ENCODE data around the gene ACSL3. TPM values are rescaled to one million over a fixed set of nuclear protein-coding genes. Genes with fewer than 3 reads are reported as not detected.

ACSL3 gene
- total and polyA plus RNA-seq, 2 donors (not counting 1 experiment from before 2014, with no cell fraction given): 6.7 to 46.0 TPM

DNA sequence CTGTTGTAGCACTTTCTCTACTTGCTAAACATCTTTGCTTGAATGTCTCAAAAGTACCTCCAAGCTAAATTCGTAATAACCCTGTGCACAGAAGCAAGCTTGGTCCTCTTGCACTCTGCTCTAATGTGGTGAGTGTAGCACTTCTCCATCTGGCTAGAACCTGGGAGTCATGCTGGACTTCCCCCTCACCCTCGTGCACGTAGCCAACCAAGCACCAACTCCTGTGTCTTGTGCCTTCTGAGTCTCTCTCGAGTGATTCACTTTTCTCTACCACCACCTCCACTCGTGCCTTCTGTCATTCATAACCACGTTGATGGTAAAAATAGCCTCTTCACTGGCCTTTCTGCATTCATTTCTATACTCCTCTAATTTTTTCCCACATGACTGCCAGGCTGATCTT, 99.3 kb downstream of the ACSL3 start:
- Mint-ChIP-seq H3K27me3 (peaks cover 39% of the 10 kb centered on the region), H3K9me3 (ENCODE audit: insufficient read depth) (no peaks in the 10 kb centered on the region), H3K27ac (no peak overlapping the region), H3K4me1 (no peaks in the 10 kb centered on the region), H3K4me3 (no peak overlapping the region)
- H3K9me3 ChIP-seq (ENCODE audit: control extremely low read depth in 1 of 3, control insufficient read depth in 2 of 3, insufficient read depth in 1 of 3, low read length in 2 of 3): no peaks in the 10 kb centered on the region
- H2AFZ ChIP-seq (ENCODE audit: insufficient read depth, low read depth, low read length, poor library complexity, severe bottlenecking): no peak overlapping the region
- H3K36me3 ChIP-seq (replicated peaks in 1 of 2; ENCODE audit: control extremely low read depth in 1 of 2, control insufficient read depth in 1 of 2, extremely low read depth in 1 of 2, insufficient read depth in 2 of 2, low read length in 1 of 2): no peaks in the 10 kb centered on the region
- H3K27me3 ChIP-seq (replicated peaks in 1 of 4; ENCODE audit: control extremely low read depth in 1 of 4, control insufficient read depth in 3 of 4, insufficient read depth in 4 of 4, low read length in 3 of 4): peaks cover 0 to 3% (median 1%) of the 10 kb centered on the region in 4 experiments
- H3K4me1 ChIP-seq (ENCODE audit: control insufficient read depth in 2 of 2, insufficient read depth in 2 of 2, low read length in 2 of 2): no peaks in the 10 kb centered on the region
- ATAC-seq (ENCODE audit: low read depth) (no peak), DNase-seq (no peak)
- H3K9ac ChIP-seq (ENCODE audit: low read length): no peak overlapping the region
- WGBS (ENCODE audit: insufficient coverage): 57% methylated on average over 5 of the region's 6 CpGs
- H4K20me1 ChIP-seq (ENCODE audit: control insufficient read depth, insufficient read depth, low read length, poor library complexity, severe bottlenecking): no peaks in the 10 kb centered on the region
- TF ChIP-seq CTCF (IDR thresholded peaks at IDR 0.05) (no peak), EZH2 (IDR thresholded peaks at IDR 0.05; ENCODE audit: borderline replicate concordance, insufficient read depth, low read depth, low read length, poor library complexity, severe bottlenecking) (no peak)
- ChIA-PET POLR2A (no interaction called here), CTCF (interaction anchor here (1.5 kb wide), 1 partner anchor 11 kb away, joined by 4 read pairs; no protein-coding TSS in a partner anchor)
- H3K4me3 ChIP-seq (ENCODE audit: control extremely low read depth in 1 of 5, extremely low read depth in 1 of 5, insufficient read depth in 1 of 5, low read depth in 2 of 5, low read length in 4 of 5): no peak overlapping the region
- H3K27ac ChIP-seq (ENCODE audit: low read length in 2 of 2): no peak overlapping the region
- intact Hi-C loops (cut with micrococcal nuclease): no loop called here
- H3K4me2 ChIP-seq (replicated peaks; ENCODE audit: low read depth, low read length, poor library complexity, severe bottlenecking): no peak overlapping the region
- H3K79me2 ChIP-seq (ENCODE audit: control insufficient read depth, insufficient read depth, low read length): no peaks in the 10 kb centered on the region

DNA sequence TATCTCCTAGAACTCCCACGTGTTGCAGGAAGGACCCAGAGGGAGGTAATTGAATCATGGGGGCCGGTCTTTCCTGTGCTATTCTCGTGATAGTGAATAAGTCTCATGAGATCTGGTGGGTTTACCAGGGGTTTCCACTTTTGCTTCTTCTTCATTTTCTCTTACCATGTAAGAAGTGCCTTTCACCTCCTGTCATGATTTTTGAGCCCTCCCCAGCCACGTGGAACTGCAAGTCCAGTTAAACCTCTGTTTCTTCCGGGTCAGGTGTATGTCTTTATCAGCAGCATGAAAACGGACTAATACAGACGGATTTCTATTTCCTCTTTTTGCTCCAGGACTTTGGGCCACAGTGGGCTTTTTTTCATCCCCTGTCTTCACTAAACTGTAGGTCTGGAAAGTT, 102.8 kb downstream of the ACSL3 start:
- Histone ChIP-seq H4K20me1 (ENCODE audit: control insufficient read depth, insufficient read depth, low read length, poor library complexity, severe bottlenecking) (no peaks in the 10 kb centered on the region), H3K79me2 (ENCODE audit: control insufficient read depth, insufficient read depth, low read length) (no peaks in the 10 kb centered on the region), H3K27me3 (replicated peaks in 1 of 4; ENCODE audit: control extremely low read depth in 1 of 4, control insufficient read depth in 3 of 4, insufficient read depth in 4 of 4, low read length in 3 of 4) (peaks cover 0 to 3% (median 0%) of the 10 kb centered on the region in 4 experiments), H3K9me3 (ENCODE audit: control extremely low read depth in 1 of 3, control insufficient read depth in 2 of 3, insufficient read depth in 1 of 3, low read length in 2 of 3) (no peaks in the 10 kb centered on the region), H3K27ac (ENCODE audit: low read length in 2 of 2) (no peak overlapping the region), H2AFZ (ENCODE audit: insufficient read depth, low read depth, low read length, poor library complexity, severe bottlenecking) (no peak overlapping the region), H3K36me3 (replicated peaks in 1 of 2; ENCODE audit: control extremely low read depth in 1 of 2, control insufficient read depth in 1 of 2, extremely low read depth in 1 of 2, insufficient read depth in 2 of 2, low read length in 1 of 2) (no peaks in the 10 kb centered on the region), H3K4me1 (ENCODE audit: control insufficient read depth in 2 of 2, insufficient read depth in 2 of 2, low read length in 2 of 2) (no peaks in the 10 kb centered on the region), H3K4me2 (replicated peaks; ENCODE audit: low read depth, low read length, poor library complexity, severe bottlenecking) (no peak overlapping the region), H3K4me3 (ENCODE audit: control extremely low read depth in 1 of 5, extremely low read depth in 1 of 5, insufficient read depth in 1 of 5, low read depth in 2 of 5, low read length in 4 of 5) (no peak overlapping the region), H3K9ac (ENCODE audit: low read length) (no peak overlapping the region)
- Mint-ChIP-seq H3K4me3 (no peak overlapping the region), H3K27me3 (peaks cover 45% of the 10 kb centered on the region), H3K9me3 (ENCODE audit: insufficient read depth) (no peaks in the 10 kb centered on the region), H3K4me1 (no peaks in the 10 kb centered on the region), H3K27ac (no peak overlapping the region)
- ATAC-seq (ENCODE audit: low read depth) (no peak), DNase-seq (no peak)
- WGBS (ENCODE audit: insufficient coverage): 84% methylated on average over 4 of the region's 7 CpGs
- intact Hi-C loops (cut with micrococcal nuclease): no loop called here
- ChIA-PET CTCF (no interaction called here), POLR2A (no interaction called here)
- TF ChIP-seq EZH2 (IDR thresholded peaks at IDR 0.05; ENCODE audit: borderline replicate concordance, insufficient read depth, low read depth, low read length, poor library complexity, severe bottlenecking) (no peak), CTCF (IDR thresholded peaks at IDR 0.05) (no peak)
